Endothelial cell of umbilical vein (primary cell): ENCODE data around the gene CIAO3.

Source experiments
- CTCF ChIP-seq, 2 donors: IDR thresholded peaks; 1 replicate in 1 of 2; 2 replicates in 1 of 2; pipeline ENCODE4 v1.5.1; 2011; ENCODE audit warnings: low read length in 2 of 2, mild to moderate bottlenecking in 2 of 2, moderate library complexity in 2 of 2, control low read depth in 1 of 2, inconsistent platforms in 1 of 2, low read depth in 1 of 2; ENCODE audit not compliant: insufficient read depth in 1 of 2; ENCODE audit errors: extremely low read depth in 1 of 2
- EZH2 ChIP-seq: IDR thresholded peaks from 2 replicates; pipeline ENCODE4 v1.6.1; 2012; ENCODE audit warnings: borderline replicate concordance, low read depth, mild to moderate bottlenecking, moderate library complexity, low read length, inconsistent platforms; ENCODE audit not compliant: severe bottlenecking
- MYC ChIP-seq: IDR thresholded peaks from one replicate; pipeline ENCODE4 v1.6.1; 2011; ENCODE audit warnings: mild to moderate bottlenecking, low read depth, low read length
- POLR2AphosphoS5 ChIP-seq: IDR thresholded peaks from 2 replicates; pipeline ENCODE4 v1.6.1; 2012; ENCODE audit warnings: low read depth, mild to moderate bottlenecking, control low read depth, low read length, moderate library complexity; ENCODE audit not compliant: insufficient read depth

- TF ChIP-seq CTCF (IDR thresholded peaks at IDR 0.05; ENCODE audit: extremely low read depth in 1 of 2, insufficient read depth in 1 of 2, low read depth in 1 of 2, low read length in 2 of 2) (no peak), MYC (no peak), POLR2AphosphoS5 (no peak), EZH2 (no peak)
Measured at GRCh38 chr16:759110-759910, 18.5 kb upstream of the CIAO3 start.
